Measurements from ENCODE around the gene AGBL4.

GRCh38 chr1:48532976-48533375 is 1490.8 kb downstream of the AGBL4 start:
- TF ChIP-seq, protein P1, sequence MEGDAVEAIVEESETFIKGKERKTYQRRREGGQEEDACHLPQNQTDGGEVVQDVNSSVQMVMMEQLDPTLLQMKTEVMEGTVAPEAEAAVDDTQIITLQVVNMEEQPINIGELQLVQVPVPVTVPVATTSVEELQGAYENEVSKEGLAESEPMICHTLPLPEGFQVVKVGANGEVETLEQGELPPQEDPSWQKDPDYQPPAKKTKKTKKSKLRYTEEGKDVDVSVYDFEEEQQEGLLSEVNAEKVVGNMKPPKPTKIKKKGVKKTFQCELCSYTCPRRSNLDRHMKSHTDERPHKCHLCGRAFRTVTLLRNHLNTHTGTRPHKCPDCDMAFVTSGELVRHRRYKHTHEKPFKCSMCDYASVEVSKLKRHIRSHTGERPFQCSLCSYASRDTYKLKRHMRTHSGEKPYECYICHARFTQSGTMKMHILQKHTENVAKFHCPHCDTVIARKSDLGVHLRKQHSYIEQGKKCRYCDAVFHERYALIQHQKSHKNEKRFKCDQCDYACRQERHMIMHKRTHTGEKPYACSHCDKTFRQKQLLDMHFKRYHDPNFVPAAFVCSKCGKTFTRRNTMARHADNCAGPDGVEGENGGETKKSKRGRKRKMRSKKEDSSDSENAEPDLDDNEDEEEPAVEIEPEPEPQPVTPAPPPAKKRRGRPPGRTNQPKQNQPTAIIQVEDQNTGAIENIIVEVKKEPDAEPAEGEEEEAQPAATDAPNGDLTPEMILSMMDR (IDR thresholded peaks at IDR 0.05): no peak
- no peak for TF ChIP-seq POLR2A (IDR thresholded peaks at IDR 0.05; ENCODE audit: low read depth)
